Gastroesophageal sphincter (tissue), 4 donors: ENCODE results near the gene TEX28. TPM values are rescaled to one million over a fixed set of nuclear protein-coding genes. Genes with fewer than 3 reads are reported as not detected.
"Not testable (repeated sequence)": the region's sequence is repeated elsewhere in the genome, so short reads cannot be mapped to it uniquely, and the experiment has no call there.

ENCODE experiments used
- ATAC-seq: fragments of 150-250 bp; one replicate; pipeline ENCODE4 v1.9.1; 2016; ENCODE audit warnings: mild to moderate bottlenecking, moderate library complexity
- H3K27ac ChIP-seq, 4 donors: fragments of 200-600 bp; sonication (generic) in 3 of 4; 1 replicate in 3 of 4; 2 replicates in 1 of 4; pipeline ENCODE4 v1.5.1; 2016 to 2019
- H3K27me3 ChIP-seq: fragments of 200-600 bp; sonication (generic); one replicate; pipeline ENCODE4 v1.5.1; 2019
- H3K36me3 ChIP-seq, 2 donors: fragments of 200-600 bp; sonication (generic); one replicate each; pipeline ENCODE4 v1.5.1; 2019; ENCODE audit warnings: control low read depth in 1 of 2
- H3K4me1 ChIP-seq, 3 donors: fragments of 200-600 bp; sonication (generic); 1 replicate in 2 of 3; 2 replicates in 1 of 3; pipeline ENCODE4 v1.5.1; 2016 to 2019; ENCODE audit warnings: control low read depth in 2 of 3
- H3K4me3 ChIP-seq, 2 donors: fragments of 200-600 bp; sonication (generic); one replicate each; pipeline ENCODE4 v1.5.1; 2019; ENCODE audit warnings: mild to moderate bottlenecking in 1 of 2, moderate library complexity in 1 of 2
- H3K9me3 ChIP-seq, 3 donors: fragments of 200-600 bp; sonication (generic); one replicate each; pipeline ENCODE4 v1.5.1; 2017 to 2019; ENCODE audit warnings: control low read depth in 2 of 3
- WGBS, 2 donors: methylation state at CpG; one replicate each; pipeline ENCODE4 v1.1.5; 2018; ENCODE audit warnings: low coverage in 1 of 2; 5-methylcytosine and 5-hydroxymethylcytosine counted together
- total RNA-seq, 4 donors: library from RNA; depleted of rRNA; stranded (reverse); fragments of >200 nt; gene quantifications; one replicate each; pipeline ENCODE4 v1.1.0, GENCODE V29; 2016

TEX28 gene
- total RNA-seq, 4 donors from 2014 or later: not detected

GRCh38 chrX:154248076-154248475, 46.8 kb downstream of the TEX28 start:
- H3K4me1 ChIP-seq, H3K4me3 ChIP-seq, H3K27ac ChIP-seq, H3K9me3 ChIP-seq, H3K36me3 ChIP-seq, ATAC-seq, H3K27me3 ChIP-seq: not testable (repeated sequence)
- WGBS, 2 donors: no CpG with 5 or more reads among the region's 10 CpGs

- not testable (repeated sequence) for H3K4me1 ChIP-seq
- peak; percentile 91 for ATAC-seq
- WGBS, 2 donors: no CpG with 5 or more reads among the region's 17 CpGs
Observed at GRCh38 chrX:154247377-154248045, 47.4 kb downstream of the TEX28 start.

GRCh38 chrX:154239982-154240503, 54.9 kb downstream of the TEX28 start:
- not testable (repeated sequence) for ATAC-seq, H3K27me3 ChIP-seq, H3K4me3 ChIP-seq, H3K4me1 ChIP-seq, H3K27ac ChIP-seq, H3K9me3 ChIP-seq, H3K36me3 ChIP-seq
- 80% methylated on average over 1 to 3 of the region's 8 CpGs for WGBS, 2 donors

More at GRCh38 chrX:154247377-154248045, 47.4 kb downstream of the TEX28 start:
- not testable (repeated sequence) for H3K27ac ChIP-seq, H3K9me3 ChIP-seq, H3K4me3 ChIP-seq, H3K27me3 ChIP-seq, H3K36me3 ChIP-seq

GRCh38 chrX:154238939-154239559, 55.9 kb downstream of the TEX28 start:
- WGBS, 2 donors: no CpG with 5 or more reads among the region's 11 CpGs
- H3K36me3 ChIP-seq, H3K27ac ChIP-seq, ATAC-seq, H3K4me3 ChIP-seq, H3K27me3 ChIP-seq, H3K4me1 ChIP-seq, H3K9me3 ChIP-seq: not testable (repeated sequence)

GRCh38 chrX:154233620-154234019, 61.3 kb downstream of the TEX28 start:
- H3K27ac ChIP-seq, ATAC-seq, H3K4me1 ChIP-seq, H3K27me3 ChIP-seq, H3K4me3 ChIP-seq, H3K9me3 ChIP-seq, H3K36me3 ChIP-seq: not testable (repeated sequence)
- WGBS, 2 donors: no CpG with 5 or more reads among the region's 16 CpGs

GRCh38 chrX:154231443-154231842, 63.5 kb downstream of the TEX28 start:
- not testable (repeated sequence) for H3K4me3 ChIP-seq, ATAC-seq, H3K36me3 ChIP-seq, H3K27ac ChIP-seq, H3K9me3 ChIP-seq, H3K27me3 ChIP-seq, H3K4me1 ChIP-seq
- no CpG with 5 or more reads among the region's 3 CpGs for WGBS, 2 donors

- H3K27ac ChIP-seq, H3K4me3 ChIP-seq, H3K4me1 ChIP-seq, ATAC-seq, H3K27me3 ChIP-seq, H3K36me3 ChIP-seq, H3K9me3 ChIP-seq: not testable (repeated sequence)
- no CpG with 5 or more reads among the region's 9 CpGs for WGBS, 2 donors
Observed at GRCh38 chrX:154226706-154227105, 68.2 kb downstream of the TEX28 start.

- H3K27me3 ChIP-seq, H3K4me1 ChIP-seq, H3K27ac ChIP-seq, H3K9me3 ChIP-seq, H3K4me3 ChIP-seq, ATAC-seq, H3K36me3 ChIP-seq: not testable (repeated sequence)
- WGBS, 2 donors: no CpG with 5 or more reads among the region's 6 CpGs
Observed at GRCh38 chrX:154225292-154225691, 69.6 kb downstream of the TEX28 start.

Other genes with a start within 250 kb of the TEX28 start
- 10 to 100 TPM; 65.1 to 87.8 (median 82.5) TPM for gene MECP2, start 197.4 kb downstream of the TEX28 start, total RNA-seq
- not detected for gene OPN1LW, start 150.9 kb downstream of the TEX28 start, total RNA-seq
- not detected for gene OPN1MW, start 112.5 kb downstream of the TEX28 start, total RNA-seq
- not detected for gene OPN1MW2, start 75.4 kb downstream of the TEX28 start, total RNA-seq
- not detected for gene OPN1MW3, start 37.5 kb downstream of the TEX28 start, total RNA-seq
- under 1 TPM in 2 of 4 donors, not detected in 2; 0.31 TPM for gene TKTL1, start 671 bp upstream of the TEX28 start, total RNA-seq
- over 10,000 TPM in 1 of 4 donors, 1,000 to 10,000 TPM in 3; 7,815 to 15,318 (median 8,757) TPM for gene FLNA, start 79.5 kb upstream of the TEX28 start, total RNA-seq
- 10 to 100 TPM; 41.0 to 58.6 (median 50.6) TPM for gene EMD, start 84.2 kb upstream of the TEX28 start, total RNA-seq
- 1,000 to 10,000 TPM; 3,970 to 7,427 (median 5,392) TPM for gene RPL10, start 103.3 kb upstream of the TEX28 start, total RNA-seq
- 10 to 100 TPM; 11.1 to 29.3 (median 22.3) TPM for gene DNASE1L1, start 114.1 kb upstream of the TEX28 start, total RNA-seq
- 10 to 100 TPM; 11.7 to 54.5 (median 24.4) TPM for gene TAFAZZIN, start 116.4 kb upstream of the TEX28 start, total RNA-seq
- 10 to 100 TPM; 29.0 to 50.0 (median 43.1) TPM for gene ATP6AP1, start 133.6 kb upstream of the TEX28 start, total RNA-seq
- 100 to 1,000 TPM; 105 to 160 (median 121) TPM for gene GDI1, start 142.0 kb upstream of the TEX28 start, total RNA-seq
- gene FAM50A, start 149.0 kb upstream of the TEX28 start, total RNA-seq: 10 to 100 TPM; 49.8 to 58.2 (median 53.4) TPM
- gene PLXNA3, start 163.2 kb upstream of the TEX28 start, total RNA-seq: 10 to 100 TPM in 2 of 4 donors, 1 to 10 TPM in 2; 1.5 to 13.9 (median 8.2) TPM
- gene LAGE3, start 184.2 kb upstream of the TEX28 start, total RNA-seq: 10 to 100 TPM; 16.3 to 21.3 (median 17.2) TPM
- gene UBL4A, start 191.5 kb upstream of the TEX28 start, total RNA-seq: 10 to 100 TPM; 35.9 to 80.2 (median 47.0) TPM
- gene SLC10A3, start 195.5 kb upstream of the TEX28 start, total RNA-seq: 10 to 100 TPM; 21.7 to 40.0 (median 31.8) TPM
- gene FAM3A, start 221.1 kb upstream of the TEX28 start, total RNA-seq: 10 to 100 TPM; 36.6 to 44.4 (median 40.5) TPM